Parathyroid adenoma (tissue), 2 donors: ENCODE results near the gene EBLN2.

Experiments
- H2AFZ ChIP-seq: fragments of 300-600 bp; sonication (generic); one replicate; pipeline ENCODE4 v1.7.0; 2017; ENCODE audit warnings: antibody characterized with exemption, mild to moderate bottlenecking
- H3K27ac ChIP-seq: fragments of 300-600 bp; sonication (generic); one replicate; pipeline ENCODE4 v1.7.0; 2017
- H3K27me3 ChIP-seq: fragments of 300-600 bp; sonication (generic); one replicate; pipeline ENCODE4 v1.7.0; 2017; ENCODE audit warnings: low read length; ENCODE audit not compliant: control insufficient read depth, insufficient read depth
- H3K36me3 ChIP-seq: fragments of 300-600 bp; sonication (generic); one replicate; pipeline ENCODE4 v1.7.0; 2017; ENCODE audit warnings: low read length; ENCODE audit not compliant: control insufficient read depth, insufficient read depth
- H3K4me1 ChIP-seq: fragments of 300-600 bp; sonication (generic); one replicate; pipeline ENCODE4 v1.7.0; 2017; ENCODE audit warnings: control low read depth
- H3K4me2 ChIP-seq: fragments of 300-600 bp; sonication (generic); one replicate; pipeline ENCODE4 v1.7.0; 2017; ENCODE audit warnings: low read length
- H3K4me3 ChIP-seq: fragments of 300-600 bp; sonication (generic); one replicate; pipeline ENCODE4 v1.7.0; 2017; ENCODE audit warnings: low read depth, low read length
- H3K79me2 ChIP-seq: fragments of 300-600 bp; sonication (generic); one replicate; pipeline ENCODE4 v1.7.0; 2017; ENCODE audit warnings: control low read depth
- H3K9ac ChIP-seq: fragments of 300-600 bp; sonication (generic); one replicate; pipeline ENCODE4 v1.7.0; 2017; ENCODE audit warnings: mild to moderate bottlenecking
- H3K9me3 ChIP-seq: fragments of 300-600 bp; sonication (generic); one replicate; pipeline ENCODE4 v1.7.0; 2017; ENCODE audit warnings: low read length; ENCODE audit not compliant: control insufficient read depth
- TF ChIP-seq, protein P1 (sequence below): fragments of 300-600 bp; sonication (generic); IDR thresholded peaks from one replicate; pipeline ENCODE4 v1.7.0; 2017; ENCODE audit warnings: antibody characterized with exemption, mild to moderate bottlenecking
- donor health status: primary hyperparathyroidism.

EBLN2 gene

DNA sequence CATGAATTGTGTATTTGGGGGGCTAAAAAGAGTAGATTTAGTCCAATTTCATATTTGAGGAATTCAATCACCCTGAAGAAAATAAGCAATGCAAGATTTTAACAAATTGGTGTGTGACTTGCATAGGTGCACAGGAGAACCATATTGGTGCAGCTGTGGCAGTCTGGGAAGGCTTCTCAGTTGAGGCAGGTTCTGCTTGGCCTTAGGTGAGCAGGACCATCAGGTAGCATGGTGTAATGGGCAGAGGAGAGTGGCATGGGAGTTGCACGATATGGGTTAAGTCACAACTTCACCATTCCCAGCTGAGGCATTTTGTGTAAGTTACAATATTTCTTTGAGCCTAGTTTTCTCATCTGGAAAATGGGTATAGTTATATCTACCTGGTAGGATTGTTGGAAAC is 10.5 kb downstream of the EBLN2 start:
- Histone ChIP-seq H3K9me3 (no peaks in the 10 kb centered on the region), H3K4me3 (no peak overlapping the region), H3K9ac (no peak overlapping the region), H2AFZ (no peak overlapping the region), H3K79me2 (no peaks in the 10 kb centered on the region), H3K4me1 (no peaks in the 10 kb centered on the region), H3K4me2 (no peak overlapping the region), H3K27me3 (no peaks in the 10 kb centered on the region), H3K27ac (no peak overlapping the region), H3K36me3 (no peaks in the 10 kb centered on the region)
- TF ChIP-seq, protein P1, sequence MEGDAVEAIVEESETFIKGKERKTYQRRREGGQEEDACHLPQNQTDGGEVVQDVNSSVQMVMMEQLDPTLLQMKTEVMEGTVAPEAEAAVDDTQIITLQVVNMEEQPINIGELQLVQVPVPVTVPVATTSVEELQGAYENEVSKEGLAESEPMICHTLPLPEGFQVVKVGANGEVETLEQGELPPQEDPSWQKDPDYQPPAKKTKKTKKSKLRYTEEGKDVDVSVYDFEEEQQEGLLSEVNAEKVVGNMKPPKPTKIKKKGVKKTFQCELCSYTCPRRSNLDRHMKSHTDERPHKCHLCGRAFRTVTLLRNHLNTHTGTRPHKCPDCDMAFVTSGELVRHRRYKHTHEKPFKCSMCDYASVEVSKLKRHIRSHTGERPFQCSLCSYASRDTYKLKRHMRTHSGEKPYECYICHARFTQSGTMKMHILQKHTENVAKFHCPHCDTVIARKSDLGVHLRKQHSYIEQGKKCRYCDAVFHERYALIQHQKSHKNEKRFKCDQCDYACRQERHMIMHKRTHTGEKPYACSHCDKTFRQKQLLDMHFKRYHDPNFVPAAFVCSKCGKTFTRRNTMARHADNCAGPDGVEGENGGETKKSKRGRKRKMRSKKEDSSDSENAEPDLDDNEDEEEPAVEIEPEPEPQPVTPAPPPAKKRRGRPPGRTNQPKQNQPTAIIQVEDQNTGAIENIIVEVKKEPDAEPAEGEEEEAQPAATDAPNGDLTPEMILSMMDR = no peak

DNA sequence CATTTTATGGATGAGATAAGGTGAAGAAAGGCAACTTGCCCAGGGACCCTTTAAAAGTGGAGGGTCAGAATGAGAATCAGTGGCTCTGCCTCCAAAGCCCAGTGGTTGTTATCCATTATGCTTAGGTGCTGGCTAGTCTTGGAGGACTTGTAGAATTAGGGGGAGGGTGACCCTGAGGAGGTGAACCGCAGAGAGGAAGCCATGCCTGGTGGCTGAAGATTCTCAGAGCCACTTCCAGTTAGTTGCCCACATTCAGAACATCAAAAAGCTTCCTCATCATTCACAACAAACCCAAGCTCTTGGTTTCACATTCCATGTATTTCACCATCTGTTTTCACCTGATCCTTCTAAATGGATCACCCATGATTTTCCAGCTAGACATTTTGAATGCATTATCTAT is 11.2 kb downstream of the EBLN2 start:
- no peaks in the 10 kb centered on the region for H3K9me3 ChIP-seq
- H2AFZ ChIP-seq = no peak overlapping the region
- no peaks in the 10 kb centered on the region for H3K27me3 ChIP-seq
- no peak overlapping the region for H3K4me3 ChIP-seq
- no peak overlapping the region for H3K4me2 ChIP-seq
- TF ChIP-seq, protein P1 = no peak
- H3K36me3 ChIP-seq = no peaks in the 10 kb centered on the region
- no peak overlapping the region for H3K9ac ChIP-seq
- H3K27ac ChIP-seq = no peak overlapping the region
- H3K4me1 ChIP-seq = no peaks in the 10 kb centered on the region
- H3K79me2 ChIP-seq = no peaks in the 10 kb centered on the region

DNA sequence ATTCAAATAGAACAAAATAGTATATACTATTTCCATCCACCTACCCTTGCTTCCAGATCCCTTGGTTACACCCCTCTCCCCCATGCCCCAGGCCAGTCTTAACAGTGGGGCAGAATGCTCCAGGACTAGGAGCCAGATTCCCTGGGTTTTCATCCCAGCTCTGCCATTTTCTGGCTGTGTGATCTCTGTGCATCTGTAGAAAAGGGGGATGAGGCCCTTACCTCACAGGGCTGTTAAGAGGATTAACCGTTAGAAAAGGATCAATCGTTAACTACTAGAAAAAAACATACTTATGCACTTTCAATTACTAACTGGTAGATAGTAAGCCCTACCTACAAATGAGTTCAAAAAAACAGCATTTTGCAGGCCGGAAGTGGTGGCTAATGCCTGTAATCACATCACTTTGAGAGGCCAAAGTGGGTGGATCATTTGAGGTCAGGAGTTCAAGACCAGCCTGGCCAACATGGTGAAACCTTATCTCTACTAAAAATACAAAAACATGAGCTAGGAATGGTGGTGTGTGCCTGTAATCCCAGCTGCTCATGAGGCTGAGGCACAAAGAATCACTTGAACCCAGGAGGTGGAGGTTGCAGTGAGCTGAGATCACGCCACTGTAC is 11.7 kb downstream of the EBLN2 start:
- no peak overlapping the region for H3K4me3 ChIP-seq
- no peaks in the 10 kb centered on the region for H3K9me3 ChIP-seq
- no peaks in the 10 kb centered on the region for H3K4me1 ChIP-seq
- no peaks in the 10 kb centered on the region for H3K27me3 ChIP-seq
- H3K4me2 ChIP-seq = no peak overlapping the region
- H3K9ac ChIP-seq = no peak overlapping the region
- H3K27ac ChIP-seq = no peak overlapping the region
- TF ChIP-seq, protein P1 = no peak
- H3K36me3 ChIP-seq = no peaks in the 10 kb centered on the region
- no peaks in the 10 kb centered on the region for H3K79me2 ChIP-seq
- no peak overlapping the region for H2AFZ ChIP-seq

DNA sequence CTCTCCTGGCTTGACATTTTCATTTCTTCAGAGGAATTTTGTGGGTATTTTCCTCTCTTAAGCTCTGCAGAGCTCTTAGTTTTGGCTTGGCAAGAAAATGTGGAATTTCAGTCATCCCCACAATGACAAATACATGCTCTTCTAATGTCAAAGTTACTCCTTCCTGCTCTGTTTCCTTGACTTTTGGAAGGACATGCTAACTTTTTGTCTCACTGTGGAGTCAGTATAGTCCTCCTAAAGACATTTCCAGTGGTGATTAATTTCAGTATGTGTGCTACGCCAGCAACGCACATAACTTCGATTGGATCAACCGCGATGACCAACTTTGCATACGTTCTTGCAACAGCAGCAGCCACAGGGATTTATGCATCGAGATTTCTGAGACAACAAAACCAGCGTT is 13.3 kb downstream of the EBLN2 start:
- TF ChIP-seq, protein P1 = no peak
- H2AFZ ChIP-seq = no peak overlapping the region
- H3K27ac ChIP-seq = no peak overlapping the region
- no peak overlapping the region for H3K9ac ChIP-seq
- no peak overlapping the region for H3K4me2 ChIP-seq
- H3K4me3 ChIP-seq = no peak overlapping the region
- H3K79me2 ChIP-seq = no peaks in the 10 kb centered on the region
- H3K36me3 ChIP-seq = no peaks in the 10 kb centered on the region
- no peaks in the 10 kb centered on the region for H3K4me1 ChIP-seq
- no peaks in the 10 kb centered on the region for H3K27me3 ChIP-seq
- H3K9me3 ChIP-seq = no peaks in the 10 kb centered on the region
